GM18499 (cell line): Measurements from ENCODE around the gene SART3.
"Not testable (repeated sequence)": the region's sequence is repeated elsewhere in the genome, so short reads cannot be mapped to it uniquely, and the experiment has no call there.

Experiments used
- ATAC-seq: cut with Tn5 transposase; IDR thresholded peaks from one replicate; pipeline ENCODE4 v1.9.1; 2021; ENCODE audit warnings: moderate number of reproducible peaks; ENCODE audit not compliant: insufficient read depth, unreplicated experiment

Gene SART3

DNA sequence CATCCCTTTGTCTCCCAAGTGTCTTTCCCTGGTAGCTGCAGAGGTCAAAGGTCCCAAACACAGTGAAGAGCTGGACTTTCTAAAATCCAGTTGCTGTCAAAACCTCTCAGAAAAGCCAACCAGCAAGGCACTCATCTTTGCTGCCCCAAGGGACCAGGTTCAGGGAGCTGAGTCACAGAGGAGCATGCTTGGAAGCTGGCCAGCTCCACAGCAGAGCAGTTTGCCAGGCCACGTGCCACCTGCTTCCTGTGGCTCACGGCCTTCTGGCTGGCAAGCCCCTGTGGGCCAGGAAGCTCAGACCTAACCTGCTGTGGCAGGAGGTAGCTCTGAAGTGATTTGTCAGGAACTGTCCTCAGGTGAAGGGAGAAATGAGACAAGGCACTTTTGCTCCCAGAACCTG, 5.0 kb upstream of the SART3 start:
- no peak for ATAC-seq

- ATAC-seq = no peak
Observed at GRCh38 chr12:108565146-108565545, 4.2 kb upstream of the SART3 start.

DNA sequence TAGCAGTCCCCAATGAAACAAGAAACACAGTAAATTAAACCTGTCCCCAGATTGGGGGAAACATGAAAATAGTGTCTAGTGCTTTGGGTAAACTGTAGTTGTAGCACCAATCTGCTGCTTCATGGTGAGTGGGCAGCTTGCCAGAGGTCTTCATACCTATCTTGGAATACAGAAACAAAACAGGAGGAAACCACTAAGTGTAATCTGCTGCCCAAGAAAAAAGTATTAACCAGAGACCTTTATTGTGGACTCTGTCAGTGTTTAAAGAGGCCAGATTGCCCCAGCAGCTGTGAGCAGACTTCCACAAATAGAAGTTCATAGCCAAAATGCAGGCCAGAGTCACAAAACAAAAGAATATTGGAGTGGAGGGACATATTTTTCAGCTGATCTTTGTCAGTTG, 3.8 kb upstream of the SART3 start:
- ATAC-seq = no peak

DNA sequence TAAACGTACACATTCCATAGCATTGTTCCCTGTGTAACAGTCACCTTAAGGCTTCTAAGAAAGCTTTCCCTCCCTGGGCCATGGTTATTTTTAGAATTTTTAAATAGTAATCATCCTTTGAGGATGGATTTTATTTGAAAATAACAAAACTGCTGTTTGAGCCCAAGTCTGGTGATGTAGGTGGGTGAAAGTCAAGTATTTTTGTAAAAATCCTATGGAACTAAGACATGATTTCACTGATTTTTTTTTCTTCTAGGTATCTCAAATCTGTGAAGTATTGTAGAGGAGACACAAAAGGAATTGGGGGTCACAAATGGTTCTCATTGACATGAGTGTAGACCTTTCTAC, 2.8 kb upstream of the SART3 start:
- no peak for ATAC-seq

GRCh38 chr12:108563136-108563803, 2.3 kb upstream of the SART3 start:
- no peak for ATAC-seq

DNA sequence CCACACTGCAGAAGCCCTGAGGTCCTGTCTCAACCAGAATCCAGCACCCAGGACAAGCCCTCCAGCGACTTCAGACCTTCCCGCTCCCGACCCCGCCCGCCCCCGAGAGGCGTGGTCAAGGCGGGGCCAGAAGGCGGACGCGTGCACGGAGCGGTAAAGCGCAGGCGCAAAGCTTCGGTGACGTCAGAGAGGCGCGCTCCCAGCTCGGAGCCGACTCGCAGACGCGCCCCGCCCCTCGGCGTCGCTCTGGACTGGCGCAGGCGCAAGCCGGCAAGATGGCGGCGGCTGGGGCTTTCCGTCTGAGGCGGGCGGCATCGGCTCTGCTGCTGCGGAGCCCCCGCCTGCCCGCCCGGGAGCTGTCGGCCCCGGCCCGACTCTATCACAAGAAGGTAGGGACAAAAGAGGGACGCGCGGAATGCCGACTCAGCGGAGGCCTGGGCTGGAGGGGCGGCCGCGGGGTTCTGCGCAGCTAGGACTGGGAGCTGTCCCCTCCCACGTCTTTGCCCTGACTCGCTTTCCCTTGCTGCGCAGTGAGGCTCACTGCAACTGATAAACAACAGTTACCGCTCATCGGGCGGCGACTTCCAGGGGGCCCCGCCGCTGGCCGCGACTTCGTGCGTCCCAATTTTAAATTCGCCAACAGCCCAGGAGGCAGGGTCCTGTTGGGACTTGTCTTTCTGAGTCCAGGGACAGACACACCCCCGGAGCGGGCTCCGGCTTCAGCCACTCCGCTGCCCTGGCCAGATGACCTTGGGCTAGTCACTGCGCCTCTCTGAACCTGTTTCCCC, 1.6 kb upstream of the SART3 start, which contains the start of gene ISCU:
Gene ISCU, plus strand, starts transcription at position 249 of the 788 bp plus-strand sequence. Its CDS starts 27 bp downstream, at position 276.
- peak; percentile 38 for ATAC-seq

DNA sequence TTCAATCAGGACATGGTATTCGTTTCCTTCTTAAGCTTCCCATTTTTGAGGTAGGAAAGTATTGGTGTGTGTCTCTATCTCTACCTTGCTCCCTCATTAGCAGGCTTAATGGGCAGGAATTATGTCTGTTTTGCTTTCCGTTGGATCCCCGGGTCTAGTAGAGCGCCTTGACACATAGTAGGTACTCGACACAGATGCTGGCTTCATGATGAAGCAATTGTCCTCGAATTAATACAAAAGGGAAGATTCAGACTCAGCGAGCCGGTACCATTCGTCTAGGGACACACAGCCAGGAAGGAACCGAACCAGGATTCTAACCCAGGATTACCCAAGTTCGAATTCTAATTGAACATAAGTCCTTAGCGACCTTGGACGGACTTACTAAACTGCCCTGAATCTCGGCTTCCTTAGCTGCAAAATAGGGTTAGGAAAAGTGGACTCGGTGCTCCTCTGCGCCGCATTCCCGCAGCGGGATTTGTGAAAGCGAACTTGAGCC, 927 bp upstream of the SART3 start:
- ATAC-seq = no peak

DNA sequence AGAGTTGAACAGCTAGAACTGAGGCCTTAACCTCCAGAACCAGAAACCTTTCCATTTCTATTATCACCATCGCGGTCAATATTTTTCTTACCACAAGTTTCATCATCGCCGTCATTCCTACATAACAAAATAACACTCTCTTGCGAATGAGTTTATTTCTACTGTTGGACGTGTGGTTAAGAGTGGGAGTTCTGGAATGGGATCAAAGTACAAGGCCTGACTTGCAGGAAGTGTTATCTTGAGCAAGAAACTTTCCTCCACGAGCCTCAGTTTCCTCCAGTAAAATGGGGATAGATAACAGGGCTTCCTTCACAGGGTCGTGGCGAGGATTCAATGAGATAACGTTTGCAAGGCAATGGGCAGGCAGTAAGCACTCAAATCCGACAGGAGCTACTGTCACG, 652 bp downstream of the SART3 start:
- no peak for ATAC-seq

- no peak for ATAC-seq
Observed at GRCh38 chr12:108559748-108560147, 1.2 kb downstream of the SART3 start.

GRCh38 chr12:108559007-108559655, 1.8 kb downstream of the SART3 start:
- ATAC-seq = no peak

DNA sequence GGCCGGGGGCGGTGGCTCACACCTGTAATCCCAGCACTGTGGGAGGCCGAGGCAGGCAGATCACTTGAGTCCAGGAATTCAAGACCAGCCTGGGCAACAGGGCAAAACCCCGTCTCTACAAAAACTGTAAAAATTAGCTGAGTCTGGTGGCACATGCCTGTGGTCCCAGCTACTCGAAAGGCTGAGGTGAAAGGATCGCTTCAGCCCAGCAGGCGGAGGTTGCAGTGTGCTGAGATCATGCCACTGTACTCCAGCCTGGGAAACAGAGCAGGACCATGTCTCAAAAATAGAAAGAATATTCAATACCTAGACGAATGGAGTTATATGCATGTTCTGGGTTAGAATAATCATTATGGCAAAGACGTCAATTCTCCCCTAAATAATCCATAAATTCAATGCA, 5.6 kb downstream of the SART3 start:
- ATAC-seq = not testable (repeated sequence)

GRCh38 chr12:108553799-108554198, 7.2 kb downstream of the SART3 start:
- no peak for ATAC-seq

DNA sequence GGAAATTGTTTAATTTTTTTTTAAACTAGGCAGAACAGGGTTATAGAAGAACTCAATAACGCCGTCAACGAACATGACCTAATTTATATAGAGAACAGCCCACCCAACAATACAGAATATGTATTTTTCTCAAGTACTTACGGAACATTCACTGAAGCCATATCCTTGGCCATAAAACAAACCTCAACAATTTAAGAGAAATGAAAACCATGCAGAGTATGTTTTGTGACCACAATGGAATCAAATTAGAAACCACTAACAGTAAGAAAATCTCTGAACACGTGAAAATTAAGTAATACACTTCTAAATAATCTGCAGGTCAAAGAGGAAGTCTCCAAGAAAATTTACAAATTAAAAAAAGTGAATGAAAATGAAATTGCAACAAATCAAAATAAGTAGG, 9.4 kb downstream of the SART3 start:
- no peak for ATAC-seq

- ATAC-seq = no peak
Observed at GRCh38 chr12:108548954-108549521, 11.9 kb downstream of the SART3 start.

GRCh38 chr12:108547686-108548085, 13.3 kb downstream of the SART3 start:
- no peak for ATAC-seq

DNA sequence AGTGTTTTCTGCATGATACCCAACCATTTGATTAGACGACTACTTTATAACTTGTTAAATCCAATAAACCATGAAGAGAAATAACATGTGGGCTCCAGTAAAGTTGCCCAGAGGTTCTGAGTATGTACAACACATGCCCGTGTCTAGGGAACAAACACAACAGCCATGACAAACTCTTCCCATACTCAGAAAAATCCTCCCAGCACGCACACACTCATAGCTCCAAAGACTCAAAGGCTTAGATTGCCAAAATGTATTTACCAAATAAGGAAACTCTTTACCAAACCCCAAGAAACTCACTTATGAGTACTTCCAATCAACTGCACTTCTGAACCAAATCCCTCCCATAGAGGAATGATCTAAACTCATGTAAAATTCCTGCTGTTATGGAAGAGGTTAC, 17.3 kb downstream of the SART3 start:
- ATAC-seq = no peak

- ATAC-seq = no peak
Observed at GRCh38 chr12:108542320-108542719, 18.7 kb downstream of the SART3 start.

GRCh38 chr12:108538616-108539195, 22.3 kb downstream of the SART3 start:
- no peak for ATAC-seq

GRCh38 chr12:108538146-108538545, 22.8 kb downstream of the SART3 start:
- no peak for ATAC-seq
